Stimulated activated CD4-positive, alpha-beta T cell treated with anti-CD3 and anti-CD28 coated beads, TNF-alpha, amount 100 ng/mL, for 48 hours (primary cell): Measurements from ENCODE around the gene DAB2.
"Not testable (repeated sequence)": the region's sequence is repeated elsewhere in the genome, so short reads cannot be mapped to it uniquely, and the experiment has no call there.

Source experiments
- DNase-seq, 3 donors: peaks; one replicate each; pipeline ENCODE4 v3.0.0-alpha.2; 2020; ENCODE audit warnings: low read depth in 3 of 3

The DAB2 gene

GRCh38 chr5:39340506-39340905 is 84.3 kb downstream of the DAB2 start:
- DNase-seq = no peak

GRCh38 chr5:39337252-39337915 is 87.4 kb downstream of the DAB2 start:
- no peak for DNase-seq

GRCh38 chr5:39334296-39334695 is 90.5 kb downstream of the DAB2 start:
- not testable (repeated sequence) for DNase-seq

GRCh38 chr5:39333104-39333503 is 91.7 kb downstream of the DAB2 start:
- DNase-seq = no peak

- no peak for DNase-seq
Observed at GRCh38 chr5:39331861-39332381, 92.9 kb downstream of the DAB2 start.

GRCh38 chr5:39328731-39329130 is 96.0 kb downstream of the DAB2 start:
- no peak for DNase-seq

- no peak for DNase-seq
Observed at GRCh38 chr5:39323542-39323941, 101.2 kb downstream of the DAB2 start.
